Liver (tissue), 9 donors: ENCODE measurements around the gene SFPQ. TPM values are rescaled to one million over a fixed set of nuclear protein-coding genes. Genes with fewer than 3 reads are reported as not detected.

ENCODE experiments used
- DNase-seq: peaks from one replicate; pipeline ENCODE4 v3.0.0-alpha.2; 2017; ENCODE audit warnings: low spot score
- H3K27ac ChIP-seq, 2 donors: one replicate each; pipeline ENCODE4 v1.7.0; 2013; ENCODE audit warnings: inconsistent platforms in 2 of 2, low read length in 2 of 2, control low read depth in 1 of 2, low read depth in 1 of 2, mild to moderate bottlenecking in 1 of 2
- H3K27me3 ChIP-seq, 4 donors: one replicate each; pipeline versions ENCODE4 v1.6.1 to v1.7.0; 2013; ENCODE audit warnings: low read length in 3 of 4, inconsistent platforms in 1 of 4, mild to moderate bottlenecking in 1 of 4, moderate library complexity in 1 of 4; ENCODE audit not compliant: control insufficient read depth in 4 of 4, insufficient read depth in 4 of 4
- H3K36me3 ChIP-seq, 4 donors: one replicate each; pipeline versions ENCODE4 v1.6.1 to v1.7.0; 2013; ENCODE audit warnings: low read length in 3 of 4, mild to moderate bottlenecking in 3 of 4, low read depth in 1 of 4, moderate library complexity in 1 of 4; ENCODE audit not compliant: control insufficient read depth in 4 of 4, insufficient read depth in 3 of 4
- H3K4me1 ChIP-seq, 4 donors: one replicate each; pipeline versions ENCODE4 v1.6.1 to v1.7.0; 2013; ENCODE audit warnings: low read length in 3 of 4, mild to moderate bottlenecking in 3 of 4, moderate library complexity in 1 of 4; ENCODE audit not compliant: control insufficient read depth in 4 of 4, insufficient read depth in 4 of 4
- H3K4me3 ChIP-seq, 3 donors: one replicate each; pipeline versions ENCODE4 v1.6.1 to v1.7.0; 2013; ENCODE audit warnings: low read length in 3 of 3, control low read depth in 1 of 3, low read depth in 1 of 3, mild to moderate bottlenecking in 1 of 3
- H3K9ac ChIP-seq, 2 donors: one replicate each; pipeline ENCODE4 v1.7.0; 2013; ENCODE audit warnings: low read length in 2 of 2, mild to moderate bottlenecking in 2 of 2, moderate library complexity in 2 of 2, control low read depth in 1 of 2, low read depth in 1 of 2
- H3K9me3 ChIP-seq, 4 donors: one replicate each; pipeline versions ENCODE4 v1.6.1 to v1.7.0; 2013; ENCODE audit warnings: low read length in 3 of 4; ENCODE audit not compliant: control insufficient read depth in 4 of 4
- EGR1 ChIP-seq, 2 donors: IDR thresholded peaks; 2 replicates each; pipeline ENCODE4 v1.6.1; 2016 to 2018; ENCODE audit warnings: antibody characterized with exemption in 2 of 2, low read depth in 2 of 2
- FOXA1 ChIP-seq: IDR thresholded peaks from 2 replicates; pipeline ENCODE4 v1.6.1; 2016; ENCODE audit warnings: antibody characterized with exemption
- GABPA ChIP-seq, 2 donors: IDR thresholded peaks in 1 of 2; conservative IDR thresholded peaks in 1 of 2; 2 replicates each; pipeline ENCODE4 v1.6.1; 2016; ENCODE audit warnings: antibody characterized with exemption in 2 of 2, mild to moderate bottlenecking in 1 of 2, moderate library complexity in 1 of 2
- HNF4A ChIP-seq, 2 donors: conservative IDR thresholded peaks; 2 replicates each; pipeline ENCODE4 v1.6.1; 2016; ENCODE audit warnings: antibody characterized with exemption in 2 of 2, mild to moderate bottlenecking in 2 of 2
- HNF4G ChIP-seq: IDR thresholded peaks from 2 replicates; pipeline ENCODE4 v1.6.1; 2016; ENCODE audit warnings: antibody characterized with exemption
- JUND ChIP-seq, 2 donors: IDR thresholded peaks; 2 replicates each; pipeline ENCODE4 v1.6.1; 2016; ENCODE audit warnings: antibody characterized with exemption in 2 of 2
- NR2F2 ChIP-seq: IDR thresholded peaks from 2 replicates; pipeline ENCODE4 v1.6.1; 2016; ENCODE audit warnings: antibody characterized with exemption
- RAD21 ChIP-seq, 2 donors: IDR thresholded peaks; 2 replicates each; pipeline ENCODE4 v1.6.1; 2016; ENCODE audit warnings: antibody characterized with exemption in 2 of 2, mild to moderate bottlenecking in 2 of 2
- RXRA ChIP-seq, 2 donors: IDR thresholded peaks; 2 replicates each; pipeline ENCODE4 v1.6.1; 2017 to 2018; ENCODE audit warnings: antibody characterized with exemption in 2 of 2, mild to moderate bottlenecking in 1 of 2
- SP1 ChIP-seq: IDR thresholded peaks from 2 replicates; pipeline ENCODE4 v1.6.1; 2018; ENCODE audit warnings: antibody characterized with exemption, mild to moderate bottlenecking
- TAF1 ChIP-seq: conservative IDR thresholded peaks from 2 replicates; pipeline ENCODE4 v1.6.1; 2016; ENCODE audit warnings: antibody characterized with exemption, mild to moderate bottlenecking
- YY1 ChIP-seq: IDR thresholded peaks from 2 replicates; pipeline ENCODE4 v1.6.1; 2016; ENCODE audit warnings: antibody characterized with exemption, mild to moderate bottlenecking
- WGBS: extraction: QIAGEN DNeasy Blood & Tissue Kit; methylation state at CpG from one replicate; pipeline ENCODE4 v1.1.7; 2013; 5-methylcytosine and 5-hydroxymethylcytosine counted together
- polyA plus RNA-seq, 2 donors: library from polyadenylated mRNA; stranded (reverse) in 1 of 2; unstranded in 1 of 2; fragments of 200-250 nt in 1 of 2; fragments of >200 nt in 1 of 2; fragmentation: Nextera tagmentation in 1 of 2; extraction: Ambion mirVana in 1 of 2; gene quantifications; one replicate each; pipeline versions ENCODE4 v1.2.1 to v1.2.3, GENCODE V29; 2013 to 2015
- total RNA-seq, 2 donors: library from RNA; depleted of rRNA; stranded (reverse); fragments of >200 nt; gene quantifications; one replicate each; pipeline ENCODE4 v1.2.3, GENCODE V29; 2014
- TF ChIP-seq, protein P1 (sequence below): IDR thresholded peaks from 2 replicates; pipeline ENCODE4 v1.6.1; 2016; ENCODE audit warnings: antibody characterized with exemption
- TF ChIP-seq, protein P2 (sequence below): IDR thresholded peaks from 2 replicates; pipeline ENCODE4 v1.6.1; 2016; ENCODE audit warnings: antibody characterized with exemption
- TF ChIP-seq, protein P3 (sequence below): IDR thresholded peaks from 2 replicates; pipeline ENCODE4 v1.6.1; 2016; ENCODE audit warnings: antibody characterized with exemption, mild to moderate bottlenecking
- TF ChIP-seq, protein P4 (sequence below): fragments of 150-350 bp; IDR thresholded peaks from 2 replicates; pipeline ENCODE4 v1.5.1; 2017; ENCODE audit warnings: improper control_type of control experiment, low read depth, low read length; ENCODE audit not compliant: missing input control
- donor health status: healthy.
- donor health status: healthy.
- donor health status: healthy.
- donor health status: healthy.
- donor health status: healthy.

SFPQ gene
- total and polyA plus RNA-seq, 4 donors: 29.7 to 173 (median 66.2) TPM

DNA sequence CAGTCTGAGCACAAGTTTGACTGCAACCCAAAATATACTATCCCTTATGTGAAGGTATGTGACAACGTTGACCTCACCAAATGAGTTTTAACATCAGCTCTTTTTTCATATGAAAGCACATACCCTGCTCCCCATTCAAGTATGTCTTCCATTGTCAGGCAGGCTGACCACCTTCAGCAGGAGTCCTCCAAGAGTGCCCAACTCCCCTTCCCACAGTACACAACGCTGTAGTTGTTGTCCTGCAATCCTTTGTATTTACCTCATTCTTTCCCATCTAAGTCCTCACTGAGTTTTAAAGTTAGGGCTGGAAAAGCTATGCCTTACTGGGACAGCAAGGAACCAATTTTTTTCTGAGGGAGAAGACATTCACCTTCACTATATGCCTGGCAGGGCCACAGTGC, 14.7 kb downstream of the SFPQ start:
- Histone ChIP-seq H3K36me3 (peaks cover 17 to 54% (median 49%) of the 10 kb centered on the region in 4 donors), H3K9me3 (no peaks in the 10 kb centered on the region), H3K4me3 (no peak overlapping the region), H3K27ac (peak overlapping the region; percentile 71 to 75), H3K9ac (peak overlapping the region in 1 of 2 donors; percentile 11), H3K4me1 (peaks cover 6 to 64% (median 50%) of the 10 kb centered on the region in 4 donors), H3K27me3 (no peaks in the 10 kb centered on the region)
- 47% methylated on average over 2 of the region's 2 CpGs for WGBS
- DNase-seq: no peak
- no peak for TF ChIP-seq TAF1
- TF ChIP-seq, protein P1, sequence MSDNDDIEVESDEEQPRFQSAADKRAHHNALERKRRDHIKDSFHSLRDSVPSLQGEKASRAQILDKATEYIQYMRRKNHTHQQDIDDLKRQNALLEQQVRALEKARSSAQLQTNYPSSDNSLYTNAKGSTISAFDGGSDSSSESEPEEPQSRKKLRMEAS: no peak
- TF ChIP-seq, protein P2, sequence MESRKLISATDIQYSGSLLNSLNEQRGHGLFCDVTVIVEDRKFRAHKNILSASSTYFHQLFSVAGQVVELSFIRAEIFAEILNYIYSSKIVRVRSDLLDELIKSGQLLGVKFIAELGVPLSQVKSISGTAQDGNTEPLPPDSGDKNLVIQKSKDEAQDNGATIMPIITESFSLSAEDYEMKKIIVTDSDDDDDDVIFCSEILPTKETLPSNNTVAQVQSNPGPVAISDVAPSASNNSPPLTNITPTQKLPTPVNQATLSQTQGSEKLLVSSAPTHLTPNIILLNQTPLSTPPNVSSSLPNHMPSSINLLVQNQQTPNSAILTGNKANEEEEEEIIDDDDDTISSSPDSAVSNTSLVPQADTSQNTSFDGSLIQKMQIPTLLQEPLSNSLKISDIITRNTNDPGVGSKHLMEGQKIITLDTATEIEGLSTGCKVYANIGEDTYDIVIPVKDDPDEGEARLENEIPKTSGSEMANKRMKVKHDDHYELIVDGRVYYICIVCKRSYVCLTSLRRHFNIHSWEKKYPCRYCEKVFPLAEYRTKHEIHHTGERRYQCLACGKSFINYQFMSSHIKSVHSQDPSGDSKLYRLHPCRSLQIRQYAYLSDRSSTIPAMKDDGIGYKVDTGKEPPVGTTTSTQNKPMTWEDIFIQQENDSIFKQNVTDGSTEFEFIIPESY: no peak
- no peak for TF ChIP-seq SP1
- TF ChIP-seq HNF4G: no peak
- no peak for TF ChIP-seq RAD21 (IDR thresholded peaks at IDR 0.05)
- TF ChIP-seq EGR1 (IDR thresholded peaks at IDR 0.05; ENCODE audit: low read depth in 2 of 2): no peak
- TF ChIP-seq, protein P3, sequence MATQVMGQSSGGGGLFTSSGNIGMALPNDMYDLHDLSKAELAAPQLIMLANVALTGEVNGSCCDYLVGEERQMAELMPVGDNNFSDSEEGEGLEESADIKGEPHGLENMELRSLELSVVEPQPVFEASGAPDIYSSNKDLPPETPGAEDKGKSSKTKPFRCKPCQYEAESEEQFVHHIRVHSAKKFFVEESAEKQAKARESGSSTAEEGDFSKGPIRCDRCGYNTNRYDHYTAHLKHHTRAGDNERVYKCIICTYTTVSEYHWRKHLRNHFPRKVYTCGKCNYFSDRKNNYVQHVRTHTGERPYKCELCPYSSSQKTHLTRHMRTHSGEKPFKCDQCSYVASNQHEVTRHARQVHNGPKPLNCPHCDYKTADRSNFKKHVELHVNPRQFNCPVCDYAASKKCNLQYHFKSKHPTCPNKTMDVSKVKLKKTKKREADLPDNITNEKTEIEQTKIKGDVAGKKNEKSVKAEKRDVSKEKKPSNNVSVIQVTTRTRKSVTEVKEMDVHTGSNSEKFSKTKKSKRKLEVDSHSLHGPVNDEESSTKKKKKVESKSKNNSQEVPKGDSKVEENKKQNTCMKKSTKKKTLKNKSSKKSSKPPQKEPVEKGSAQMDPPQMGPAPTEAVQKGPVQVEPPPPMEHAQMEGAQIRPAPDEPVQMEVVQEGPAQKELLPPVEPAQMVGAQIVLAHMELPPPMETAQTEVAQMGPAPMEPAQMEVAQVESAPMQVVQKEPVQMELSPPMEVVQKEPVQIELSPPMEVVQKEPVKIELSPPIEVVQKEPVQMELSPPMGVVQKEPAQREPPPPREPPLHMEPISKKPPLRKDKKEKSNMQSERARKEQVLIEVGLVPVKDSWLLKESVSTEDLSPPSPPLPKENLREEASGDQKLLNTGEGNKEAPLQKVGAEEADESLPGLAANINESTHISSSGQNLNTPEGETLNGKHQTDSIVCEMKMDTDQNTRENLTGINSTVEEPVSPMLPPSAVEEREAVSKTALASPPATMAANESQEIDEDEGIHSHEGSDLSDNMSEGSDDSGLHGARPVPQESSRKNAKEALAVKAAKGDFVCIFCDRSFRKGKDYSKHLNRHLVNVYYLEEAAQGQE: no peak
- TF ChIP-seq GABPA (IDR thresholded peaks at IDR 0.05 in 1 of 2, conservative IDR thresholded peaks at IDR 0.05 in 1 of 2): no peak
- no peak for TF ChIP-seq YY1
- TF ChIP-seq NR2F2: no peak
- TF ChIP-seq RXRA (IDR thresholded peaks at IDR 0.05): no peak
- TF ChIP-seq JUND (IDR thresholded peaks at IDR 0.05): no peak

DNA sequence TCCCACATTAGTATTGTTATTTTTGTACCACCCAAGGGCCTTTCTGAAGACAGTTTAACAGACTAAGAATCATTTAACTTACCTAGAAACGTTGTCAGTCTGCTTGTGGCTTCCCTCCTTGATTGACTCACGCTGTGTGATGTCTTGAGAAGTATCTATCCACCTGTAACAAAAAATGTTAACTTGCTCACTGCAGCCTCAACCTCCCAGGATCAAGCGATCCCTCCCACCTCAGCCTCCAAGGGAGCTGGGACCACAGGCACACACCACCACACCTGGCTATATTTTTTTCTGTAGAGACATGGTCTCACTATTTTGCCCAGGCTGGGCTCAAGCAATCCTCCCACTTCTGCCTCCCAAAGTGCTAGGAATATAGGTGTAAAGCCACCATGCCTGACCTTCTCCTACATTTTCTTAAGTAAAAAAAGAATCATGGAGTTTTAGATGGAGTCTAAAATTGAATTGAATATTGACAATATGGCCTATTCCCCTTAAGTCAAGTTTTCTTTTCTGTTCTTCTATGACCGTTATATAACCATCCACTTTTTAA, 15.6 kb downstream of the SFPQ start:
- Histone ChIP-seq H3K9me3 (no peaks in the 10 kb centered on the region), H3K4me1 (peaks cover 6 to 64% (median 48%) of the 10 kb centered on the region in 4 donors), H3K9ac (no peak overlapping the region), H3K27ac (peak overlapping the region in 1 of 2 donors; percentile 17), H3K4me3 (no peak overlapping the region), H3K27me3 (no peaks in the 10 kb centered on the region), H3K36me3 (peaks cover 14 to 46% (median 42%) of the 10 kb centered on the region in 4 donors)
- TF ChIP-seq, protein P4, sequence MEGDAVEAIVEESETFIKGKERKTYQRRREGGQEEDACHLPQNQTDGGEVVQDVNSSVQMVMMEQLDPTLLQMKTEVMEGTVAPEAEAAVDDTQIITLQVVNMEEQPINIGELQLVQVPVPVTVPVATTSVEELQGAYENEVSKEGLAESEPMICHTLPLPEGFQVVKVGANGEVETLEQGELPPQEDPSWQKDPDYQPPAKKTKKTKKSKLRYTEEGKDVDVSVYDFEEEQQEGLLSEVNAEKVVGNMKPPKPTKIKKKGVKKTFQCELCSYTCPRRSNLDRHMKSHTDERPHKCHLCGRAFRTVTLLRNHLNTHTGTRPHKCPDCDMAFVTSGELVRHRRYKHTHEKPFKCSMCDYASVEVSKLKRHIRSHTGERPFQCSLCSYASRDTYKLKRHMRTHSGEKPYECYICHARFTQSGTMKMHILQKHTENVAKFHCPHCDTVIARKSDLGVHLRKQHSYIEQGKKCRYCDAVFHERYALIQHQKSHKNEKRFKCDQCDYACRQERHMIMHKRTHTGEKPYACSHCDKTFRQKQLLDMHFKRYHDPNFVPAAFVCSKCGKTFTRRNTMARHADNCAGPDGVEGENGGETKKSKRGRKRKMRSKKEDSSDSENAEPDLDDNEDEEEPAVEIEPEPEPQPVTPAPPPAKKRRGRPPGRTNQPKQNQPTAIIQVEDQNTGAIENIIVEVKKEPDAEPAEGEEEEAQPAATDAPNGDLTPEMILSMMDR: no peak
- TF ChIP-seq HNF4A (conservative IDR thresholded peaks at IDR 0.05) (no peak), RXRA (IDR thresholded peaks at IDR 0.05) (no peak), EGR1 (IDR thresholded peaks at IDR 0.05; ENCODE audit: low read depth in 2 of 2) (no peak), RAD21 (IDR thresholded peaks at IDR 0.05) (no peak), NR2F2 (no peak), FOXA1 (no peak)
- TF ChIP-seq, protein P3: no peak
- TF ChIP-seq, protein P2: no peak
- DNase-seq: no peak
- WGBS: 96% methylated on average over 4 of the region's 4 CpGs
